Measurements from ENCODE around the gene ASIC4. TPM values are rescaled to one million over a fixed set of nuclear protein-coding genes. Genes with fewer than 3 reads are reported as not detected.

ASIC4 gene
- total RNA-seq, 1 experiment from 2014 or later = 0.21 TPM

GRCh38 chr2:219526320-219527075, 12.2 kb downstream of the ASIC4 start:
- ChIA-PET CTCF (interaction anchor here (0.6 to 1.3 kb wide), 2 partner anchors 16 to 51 kb away, joined by 3 to 4 read pairs; no protein-coding TSS in a partner anchor), POLR2A (no interaction called here)
- no peak overlapping the region for H3K27ac ChIP-seq (ENCODE audit: low read length)
- no peak overlapping the region for H3K4me3 ChIP-seq (ENCODE audit: low read depth in 2 of 2, low read length in 2 of 2)
- H3K36me3 ChIP-seq (ENCODE audit: control insufficient read depth, insufficient read depth, low read length) = no peaks in the 10 kb centered on the region
- TF ChIP-seq CTCF (IDR thresholded peaks at IDR 0.05) (no peak), SIN3A (IDR thresholded peaks at IDR 0.05; ENCODE audit: borderline replicate concordance, insufficient read depth, low read depth, low read length) (no peak)
- DNase-seq (ENCODE audit: low read depth, low spot score) (no peak), ATAC-seq (no peak)
- peaks cover 5% of the 10 kb centered on the region; the same call in 1 of the 2 replicates for H3K27me3 ChIP-seq (ENCODE audit: control insufficient read depth, insufficient read depth, low read length)
- no peaks in the 10 kb centered on the region for H3K9me3 ChIP-seq (ENCODE audit: control insufficient read depth, insufficient read depth, low read depth, low read length)
- intact Hi-C loops (cut with micrococcal nuclease; ENCODE audit: unreplicated experiment) (loop anchor here (5.0 kb wide), 1 partner anchor 49 kb away; no protein-coding TSS in a partner anchor), in situ Hi-C loops (cut with HindIII; ENCODE audit: low pct_unique_long_range_greater_than_20kb, low sequenced_read_pairs) (no loop called here)
- peaks cover 7% of the 10 kb centered on the region for H3K4me1 ChIP-seq (ENCODE audit: control insufficient read depth, insufficient read depth, low read length)
- no TSS peak for BruUV-seq (replicated peaks)

GRCh38 chr2:219527076-219527394, 12.8 kb downstream of the ASIC4 start:
- in situ Hi-C loops (cut with HindIII; ENCODE audit: low pct_unique_long_range_greater_than_20kb, low sequenced_read_pairs) = no loop called here
- POLR2A ChIA-PET = no interaction called here
- no peak for ATAC-seq
- Histone ChIP-seq H3K4me1 (ENCODE audit: control insufficient read depth, insufficient read depth, low read length) (peaks cover 1% of the 10 kb centered on the region), H3K4me3 (ENCODE audit: low read depth in 2 of 2, low read length in 2 of 2) (no peak overlapping the region), H3K9me3 (ENCODE audit: control insufficient read depth, insufficient read depth, low read depth, low read length) (no peaks in the 10 kb centered on the region), H3K27me3 (ENCODE audit: control insufficient read depth, insufficient read depth, low read length) (peaks cover 5% of the 10 kb centered on the region; the same call in 1 of the 2 replicates), H3K27ac (ENCODE audit: low read length) (no peak overlapping the region), H3K36me3 (ENCODE audit: control insufficient read depth, insufficient read depth, low read length) (no peaks in the 10 kb centered on the region)
- CTCF ChIA-PET = interaction anchor here (0.6 to 1.3 kb wide), 3 partner anchors 16 to 51 kb away, joined by 3 to 4 read pairs (median 3); no protein-coding TSS in a partner anchor
- intact Hi-C loops (cut with micrococcal nuclease; ENCODE audit: unreplicated experiment) = loop anchor here (5.0 kb wide), 1 partner anchor 50 kb away; no protein-coding TSS in a partner anchor
- BruUV-seq (replicated peaks) = no TSS peak
- DNase-seq (ENCODE audit: low read depth, low spot score) = no peak
- TF ChIP-seq CTCF (IDR thresholded peaks at IDR 0.05) (no peak), REST (IDR thresholded peaks at IDR 0.05; ENCODE audit: insufficient read depth in 1 of 2, low read depth in 2 of 2, low read length in 1 of 2) (no peak), TCF7L2 (IDR thresholded peaks at IDR 0.05; ENCODE audit: low read depth, low read length) (no peak), SIN3A (IDR thresholded peaks at IDR 0.05; ENCODE audit: borderline replicate concordance, insufficient read depth, low read depth, low read length) (no peak), POLR2AphosphoS5 (IDR thresholded peaks at IDR 0.05; ENCODE audit: low read depth, low read length) (no peak)
